Osteoblast (primary cell): Measurements from ENCODE around the gene TBC1D21. TPM values are rescaled to one million over a fixed set of nuclear protein-coding genes. Genes with fewer than 3 reads are reported as not detected.

Experiments
- DNase-seq: peaks from one replicate; pipeline ENCODE4 v3.0.0; 2011; ENCODE audit warnings: low spot score, mixed read lengths; ENCODE audit not compliant: insufficient read length; ENCODE audit errors: missing footprints
- H2AFZ ChIP-seq: 2 replicates; pipeline ENCODE4 v1.6.0; 2011; ENCODE audit warnings: mild to moderate bottlenecking, low read length
- H3K27ac ChIP-seq: 2 replicates; pipeline ENCODE4 v1.5.1; 2011; ENCODE audit warnings: mild to moderate bottlenecking, low read depth, low read length, moderate library complexity
- H3K27me3 ChIP-seq: 2 replicates; pipeline ENCODE4 v1.6.0; 2012; ENCODE audit warnings: mild to moderate bottlenecking, control low read depth, inconsistent platforms, low read length, moderate library complexity; ENCODE audit not compliant: insufficient read depth
- H3K36me3 ChIP-seq: 2 replicates; pipeline ENCODE4 v1.5.1; 2011; ENCODE audit warnings: mild to moderate bottlenecking, low read length, control low read depth, moderate library complexity; ENCODE audit not compliant: insufficient read depth
- H3K4me1 ChIP-seq: 2 replicates; pipeline ENCODE4 v1.5.1; 2011; ENCODE audit warnings: mild to moderate bottlenecking, low read length, control low read depth, moderate library complexity; ENCODE audit not compliant: insufficient read depth
- H3K4me2 ChIP-seq: 2 replicates; pipeline ENCODE4 v1.6.0; 2011; ENCODE audit warnings: mild to moderate bottlenecking, low read length; ENCODE audit not compliant: insufficient read depth
- H3K4me3 ChIP-seq: fragments of 200-600 bp; sonication (generic); 3 replicates; pipeline ENCODE4 v1.5.1; 2012; ENCODE audit warnings: mild to moderate bottlenecking, low read length, inconsistent platforms; ENCODE audit not compliant: insufficient read depth
- H3K79me2 ChIP-seq: 2 replicates; pipeline ENCODE4 v1.6.0; 2012; ENCODE audit warnings: mild to moderate bottlenecking, low read length, control low read depth, inconsistent platforms; ENCODE audit not compliant: insufficient read depth
- H3K9me3 ChIP-seq: 2 replicates; pipeline ENCODE4 v1.5.1; 2011; ENCODE audit warnings: low read depth, low read length, control low read depth
- H4K20me1 ChIP-seq: 2 replicates; pipeline ENCODE4 v1.6.0; 2012; ENCODE audit warnings: mild to moderate bottlenecking, low read length, control low read depth; ENCODE audit not compliant: insufficient read depth
- CTCF ChIP-seq: IDR thresholded peaks from 2 replicates; pipeline ENCODE4 v1.5.1; 2011; ENCODE audit warnings: mild to moderate bottlenecking, low read depth, low read length, moderate library complexity; ENCODE audit errors: extremely low read depth
- total RNA-seq: library from RNA; depleted of rRNA; stranded (reverse); fragments of >200 nt; gene quantifications from 2 replicates; pipeline ENCODE4 v1.2.3, GENCODE V29; 2012

Gene TBC1D21
- total RNA-seq, 1 donor, result not detected

DNA sequence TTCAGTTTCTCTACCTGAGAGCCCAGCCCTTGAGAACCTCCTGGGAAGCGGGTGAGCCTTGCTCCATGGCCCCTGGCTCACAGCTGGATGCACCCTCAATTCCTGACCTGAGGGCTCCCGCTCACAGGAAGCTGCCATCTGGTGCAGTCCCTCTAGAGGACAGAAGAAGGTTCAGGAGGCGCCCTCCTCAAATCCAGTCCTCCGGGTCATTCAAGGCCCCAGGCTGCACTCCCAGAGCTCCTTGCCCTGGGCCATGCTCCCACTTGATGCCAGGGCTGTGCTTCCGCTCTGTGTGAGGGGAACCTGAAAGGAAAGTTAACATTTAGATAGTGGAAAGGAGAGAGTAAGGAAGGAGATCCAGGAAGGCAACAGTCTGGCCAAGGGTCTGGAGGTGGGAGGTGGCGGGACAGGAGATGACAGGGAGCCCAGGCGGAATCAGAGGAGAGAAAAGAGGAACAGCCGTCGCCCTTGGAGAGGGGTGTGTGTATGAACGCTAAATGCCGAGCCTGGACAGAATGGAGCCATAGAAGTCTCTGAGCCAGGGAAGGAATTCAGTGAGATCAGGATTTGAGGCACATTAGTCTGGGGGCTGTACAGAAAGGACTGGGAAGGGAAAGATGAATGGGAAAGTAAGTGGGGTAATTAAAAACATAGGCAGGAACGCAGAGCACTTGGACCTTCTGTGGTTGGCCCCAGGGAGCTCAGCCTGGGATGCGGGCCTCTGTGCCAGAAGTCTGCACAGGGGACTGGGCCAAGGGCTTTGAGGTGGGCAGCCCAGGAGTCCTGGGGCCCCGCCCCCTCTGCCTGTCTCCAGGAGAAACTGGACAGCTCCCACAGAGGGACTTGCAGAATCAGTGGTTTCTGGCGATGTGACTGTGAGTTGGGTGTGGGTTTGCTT lies 26.1 kb downstream of the TBC1D21 start:
- Histone ChIP-seq H4K20me1 (no peaks in the 10 kb centered on the region), H3K27ac (peak overlapping the region; percentile 37), H2AFZ (no peak overlapping the region), H3K4me3 (no peak overlapping the region), H3K4me1 (peaks cover 30% of the 10 kb centered on the region), H3K36me3 (no peaks in the 10 kb centered on the region), H3K4me2 (peak overlapping the region; percentile 16), H3K27me3 (peaks cover 6% of the 10 kb centered on the region), H3K79me2 (no peaks in the 10 kb centered on the region), H3K9me3 (no peaks in the 10 kb centered on the region)
- no peak for DNase-seq
- no peak for TF ChIP-seq CTCF

- peak overlapping the region; percentile 48 for H3K27ac ChIP-seq
- H2AFZ ChIP-seq, result no peak overlapping the region
- H3K4me3 ChIP-seq, result no peak overlapping the region
- peaks cover 5% of the 10 kb centered on the region for H3K27me3 ChIP-seq
- H3K4me1 ChIP-seq, result peaks cover 30% of the 10 kb centered on the region
- peak; percentile 80 for DNase-seq
- no peak for TF ChIP-seq CTCF
- H4K20me1 ChIP-seq, result no peaks in the 10 kb centered on the region
- H3K36me3 ChIP-seq, result no peaks in the 10 kb centered on the region
- no peaks in the 10 kb centered on the region for H3K9me3 ChIP-seq
- H3K79me2 ChIP-seq, result no peaks in the 10 kb centered on the region
- H3K4me2 ChIP-seq, result peak overlapping the region; percentile 16
These were observed 26.8 kb downstream of the TBC1D21 start for GRCh38 chr15:73900095-73900712.

DNA sequence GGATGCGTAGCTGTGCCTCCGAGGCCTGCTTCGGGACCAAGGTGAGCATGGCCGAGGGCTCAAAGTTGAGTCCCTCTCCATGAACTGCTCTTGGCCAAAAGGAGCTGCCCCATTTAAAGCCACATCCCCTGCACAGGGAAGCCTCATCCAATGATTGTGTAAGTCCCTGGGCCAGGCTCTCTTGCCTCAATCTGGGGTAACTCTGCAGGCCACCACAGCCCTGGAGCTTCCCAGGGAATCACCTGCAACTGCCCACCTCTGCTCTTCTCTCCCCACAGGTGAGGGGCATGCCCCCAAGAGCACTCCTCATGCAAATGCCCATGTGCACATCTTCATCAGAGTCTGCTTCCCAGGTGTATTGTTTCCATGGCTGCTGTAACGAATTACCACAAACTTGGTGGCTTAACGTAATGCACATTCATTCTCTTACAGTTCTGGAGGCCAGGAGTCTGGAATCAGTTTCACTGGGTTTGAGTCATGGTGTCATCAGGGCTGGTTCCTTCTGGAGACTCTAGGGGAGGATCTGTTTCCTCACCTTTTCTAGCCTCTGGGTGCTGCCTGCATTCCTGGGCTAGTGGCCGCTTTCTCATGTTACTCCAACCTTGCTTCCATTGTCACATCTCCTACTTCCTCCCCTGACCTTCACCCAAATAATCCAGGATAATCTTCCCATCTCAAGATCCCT lies 27.9 kb downstream of the TBC1D21 start:
- H2AFZ ChIP-seq, result no peak overlapping the region
- no peak for TF ChIP-seq CTCF
- no peaks in the 10 kb centered on the region for H3K9me3 ChIP-seq
- no peaks in the 10 kb centered on the region for H3K79me2 ChIP-seq
- H3K27ac ChIP-seq, result no peak overlapping the region
- H3K4me1 ChIP-seq, result peaks cover 30% of the 10 kb centered on the region
- no peaks in the 10 kb centered on the region for H4K20me1 ChIP-seq
- H3K36me3 ChIP-seq, result no peaks in the 10 kb centered on the region
- no peaks in the 10 kb centered on the region for H3K27me3 ChIP-seq
- no peak overlapping the region for H3K4me3 ChIP-seq
- DNase-seq, result no peak
- H3K4me2 ChIP-seq, result no peak overlapping the region
